Measurements from ENCODE around the gene RPL19.
"Not testable (repeated sequence)": the region's sequence is repeated elsewhere in the genome, so short reads cannot be mapped to it uniquely, and the experiment has no call there.

RPL19 gene

DNA sequence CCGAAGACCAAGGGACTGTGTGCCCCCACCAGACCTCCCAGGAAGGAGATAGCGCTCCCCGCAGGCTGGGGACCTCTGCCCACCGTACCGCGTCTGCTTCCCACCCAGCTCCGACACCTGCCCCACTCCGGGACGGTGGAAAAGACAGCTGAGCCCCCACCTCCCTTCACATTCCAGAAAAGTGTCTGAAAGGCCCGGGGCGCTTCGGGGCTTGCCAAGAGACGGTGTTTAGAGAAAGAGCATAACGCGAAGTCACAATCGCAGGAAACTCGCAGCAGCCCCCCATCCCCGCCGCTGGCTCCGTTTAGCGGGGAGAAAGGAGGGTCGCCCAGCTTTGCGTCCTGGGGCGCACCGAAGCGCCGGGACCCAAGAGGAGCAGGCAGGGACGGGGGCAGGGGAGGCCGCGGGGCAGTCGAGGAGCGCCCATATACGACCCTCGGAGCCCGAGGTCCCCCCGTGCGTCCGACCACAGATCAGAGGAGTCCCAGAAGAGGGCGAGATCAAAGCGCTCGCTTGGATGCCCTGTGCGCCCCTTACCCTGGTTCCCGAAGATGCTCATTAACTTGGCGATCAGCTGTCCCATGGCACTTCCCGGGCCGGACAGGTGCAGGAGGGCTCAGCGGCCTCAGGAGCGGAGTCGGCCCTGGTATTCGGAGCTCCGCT lies 34.8 kb upstream of the RPL19 start:
- Histone ChIP-seq H3K9ac (ENCODE audit: low read depth, low read length) (peak overlapping the region; percentile 57; the same call in 1 of the 2 replicates), H3K9me3 (ENCODE audit: insufficient read depth, low read depth, low read length) (no peaks in the 10 kb centered on the region), H3K27ac (ENCODE audit: low read length) (no peak overlapping the region)

DNA sequence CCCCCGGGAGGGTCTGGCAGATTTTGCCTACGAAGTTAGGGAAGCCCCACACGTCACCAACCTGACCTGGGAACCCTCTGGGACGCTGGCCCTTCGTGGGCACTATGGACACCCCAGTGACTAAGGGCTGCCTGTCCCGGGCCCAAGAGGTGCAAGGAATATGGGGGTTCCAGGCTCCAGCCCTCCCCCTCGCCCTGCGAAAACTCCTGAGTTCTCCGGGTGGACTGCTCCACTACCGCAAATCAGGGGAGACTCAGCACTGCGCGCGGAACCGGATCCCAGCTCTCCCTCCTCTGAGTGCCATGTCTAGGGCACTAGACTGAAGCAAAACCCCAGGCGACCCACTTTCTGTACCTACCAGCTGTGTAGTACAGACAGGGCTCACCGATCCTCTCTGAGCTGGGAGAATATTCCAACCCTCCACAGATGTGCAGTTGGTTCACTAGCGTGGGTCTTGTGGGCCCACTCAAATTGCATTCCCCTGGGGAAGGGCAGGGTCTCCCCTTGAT lies 34.2 kb upstream of the RPL19 start, which contains the start of gene ARL5C:
TSS of gene ARL5C (minus strand) at position 321 of the 509 bp plus-strand sequence. CDS start 401 bp downstream, outside the sequence.
- peak within 1 kb of the TSS; percentile 93 for H3K4me3 ChIP-seq (ENCODE audit: low read length)
- H3K9ac ChIP-seq (ENCODE audit: low read depth, low read length) = peak within 1 kb of the TSS; percentile 57; the same call in 1 of the 2 replicates
- H3K27me3 ChIP-seq (ENCODE audit: insufficient read depth, low read length) = peaks cover 41% of the 10 kb centered on the region
- no peaks in the 10 kb centered on the region for H3K9me3 ChIP-seq (ENCODE audit: insufficient read depth, low read depth, low read length)
- H3K36me3 ChIP-seq (ENCODE audit: insufficient read depth, low read depth, low read length) = no peaks in the 10 kb centered on the region
- H3K4me1 ChIP-seq (ENCODE audit: insufficient read depth, low read length) = no peaks in the 10 kb centered on the region
- no peak within 1 kb of the TSS for H3K27ac ChIP-seq (ENCODE audit: low read length)

More for the DNA sequence above, 34.8 kb upstream of the RPL19 start:
- Histone ChIP-seq H3K4me1 (ENCODE audit: insufficient read depth, low read length) (no peaks in the 10 kb centered on the region), H3K4me3 (ENCODE audit: low read length) (peak overlapping the region; percentile 93), H3K27me3 (ENCODE audit: insufficient read depth, low read length) (peaks cover 41% of the 10 kb centered on the region), H3K36me3 (ENCODE audit: insufficient read depth, low read depth, low read length) (no peaks in the 10 kb centered on the region)

DNA sequence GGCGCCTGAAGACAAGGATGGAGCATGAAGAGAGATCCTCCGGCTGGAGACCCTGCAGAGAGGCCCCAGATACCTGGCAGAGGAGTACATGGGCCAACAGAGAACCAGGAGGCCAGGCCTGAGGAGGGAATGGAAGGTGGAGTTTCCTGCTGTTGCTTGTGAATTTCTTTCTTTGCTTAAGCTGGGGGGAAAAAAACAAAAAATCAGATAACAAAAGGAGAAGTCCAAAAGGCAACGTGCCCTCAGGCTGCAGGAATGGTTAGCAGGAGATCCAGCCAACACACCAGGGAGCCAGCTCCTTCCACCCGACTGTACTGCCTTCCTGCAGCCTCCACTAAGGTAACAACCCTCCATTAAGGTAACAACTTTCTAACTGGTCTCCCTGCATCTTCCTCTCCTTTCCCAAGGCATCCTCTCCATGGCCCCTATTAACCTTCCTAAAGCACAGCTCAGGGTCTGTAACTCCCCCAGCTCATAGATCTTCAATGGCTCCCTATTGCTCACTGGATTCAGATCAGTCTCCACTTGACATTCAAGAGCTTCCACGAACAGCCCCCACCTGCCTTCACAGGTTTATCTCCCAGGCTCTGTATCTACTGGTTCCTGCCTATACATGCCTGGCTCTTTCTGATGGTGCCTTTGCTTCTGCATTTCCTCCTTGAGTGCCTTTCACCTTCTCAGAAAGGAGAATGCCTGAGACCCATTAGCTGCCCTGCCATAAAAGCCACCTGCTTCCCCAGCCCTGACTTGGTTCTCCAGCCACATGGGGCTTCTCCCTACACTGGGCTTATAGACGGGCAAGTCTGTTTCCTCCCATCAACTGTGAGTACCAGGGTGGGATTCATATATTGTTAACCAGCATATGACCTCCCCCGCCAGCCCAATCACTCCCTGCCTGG lies 33.4 kb upstream of the RPL19 start:
- H3K27me3 ChIP-seq (ENCODE audit: insufficient read depth, low read length) = peaks cover 41% of the 10 kb centered on the region
- H3K9me3 ChIP-seq (ENCODE audit: insufficient read depth, low read depth, low read length) = no peaks in the 10 kb centered on the region
- 0 out of 2 replicates have a peak overlapping the region, but pooled peaks have one; percentile 93 for H3K4me3 ChIP-seq (ENCODE audit: low read length)
- H3K27ac ChIP-seq (ENCODE audit: low read length) = no peak overlapping the region
- H3K4me1 ChIP-seq (ENCODE audit: insufficient read depth, low read length) = no peaks in the 10 kb centered on the region
- no peaks in the 10 kb centered on the region for H3K36me3 ChIP-seq (ENCODE audit: insufficient read depth, low read depth, low read length)
- H3K9ac ChIP-seq (ENCODE audit: low read depth, low read length) = no peak overlapping the region

DNA sequence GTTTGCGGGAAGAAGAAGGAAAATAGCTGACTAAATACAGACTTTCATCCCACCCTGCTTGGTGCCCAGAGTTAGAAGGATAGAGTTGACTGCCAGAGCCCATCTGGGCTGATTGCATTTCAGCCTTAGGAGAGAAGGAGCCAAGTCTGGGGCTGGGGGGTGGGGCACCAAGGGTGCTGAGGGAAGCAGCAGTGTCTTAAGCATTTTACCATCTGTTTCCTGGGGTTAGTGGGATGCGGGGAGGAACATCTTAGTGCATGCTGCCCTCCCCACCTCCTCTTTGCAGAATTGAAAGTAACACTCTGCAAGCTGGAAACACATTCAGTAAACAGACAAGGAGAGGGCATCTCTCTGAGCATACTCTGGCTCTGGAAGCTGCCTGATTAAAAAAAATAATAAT lies 32.6 kb upstream of the RPL19 start:
- peaks cover 41% of the 10 kb centered on the region for H3K27me3 ChIP-seq (ENCODE audit: insufficient read depth, low read length)
- H3K9me3 ChIP-seq (ENCODE audit: insufficient read depth, low read depth, low read length) = no peaks in the 10 kb centered on the region
- H3K36me3 ChIP-seq (ENCODE audit: insufficient read depth, low read depth, low read length) = no peaks in the 10 kb centered on the region
- H3K4me1 ChIP-seq (ENCODE audit: insufficient read depth, low read length) = no peaks in the 10 kb centered on the region
- no peak overlapping the region for H3K4me3 ChIP-seq (ENCODE audit: low read length)
- no peak overlapping the region for H3K27ac ChIP-seq (ENCODE audit: low read length)
- H3K9ac ChIP-seq (ENCODE audit: low read depth, low read length) = no peak overlapping the region

DNA sequence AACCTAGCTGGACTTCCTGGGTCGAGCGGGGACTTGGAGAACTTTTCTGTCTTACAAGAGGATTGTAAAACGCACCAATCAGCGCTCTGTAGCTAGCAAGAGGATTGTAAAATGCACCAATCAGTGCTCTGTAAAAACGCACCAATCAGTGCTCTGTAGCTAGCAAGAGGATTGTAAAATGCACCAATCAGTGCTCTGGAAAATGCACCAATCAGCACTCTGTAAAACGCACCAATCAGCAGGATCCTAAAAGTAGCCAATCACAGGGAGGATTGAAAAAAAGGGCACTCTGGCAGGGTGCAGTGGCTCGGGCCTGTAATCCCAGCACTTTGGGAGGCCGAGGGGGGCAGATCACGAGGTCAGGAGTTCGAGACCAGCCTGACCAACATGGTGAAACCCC lies 31.6 kb upstream of the RPL19 start:
- H3K27me3 ChIP-seq (ENCODE audit: insufficient read depth, low read length) = peaks cover 41% of the 10 kb centered on the region
- H3K36me3 ChIP-seq (ENCODE audit: insufficient read depth, low read depth, low read length); H3K9ac ChIP-seq (ENCODE audit: low read depth, low read length); H3K4me3 ChIP-seq (ENCODE audit: low read length); H3K27ac ChIP-seq (ENCODE audit: low read length); H3K9me3 ChIP-seq (ENCODE audit: insufficient read depth, low read depth, low read length); H3K4me1 ChIP-seq (ENCODE audit: insufficient read depth, low read length): not testable (repeated sequence)

DNA sequence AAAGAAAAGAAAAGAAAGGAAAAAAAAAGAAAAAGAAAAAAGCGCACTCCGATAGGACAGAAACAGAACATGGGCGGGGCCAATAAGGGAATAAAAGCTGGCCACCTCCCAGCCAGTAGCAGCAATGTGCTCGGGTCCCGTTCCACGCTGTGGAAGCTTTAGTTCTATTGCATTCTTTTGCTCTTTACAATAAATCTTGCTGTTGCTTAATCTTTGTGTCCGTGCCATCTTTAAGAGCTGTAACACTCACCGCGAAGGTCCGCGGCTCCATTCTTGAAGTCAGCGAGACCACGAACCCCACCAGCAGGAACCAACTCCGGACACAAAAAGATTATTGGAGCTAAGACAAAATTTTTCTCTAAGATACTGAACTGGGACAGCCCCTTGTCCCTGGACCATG lies 31.0 kb upstream of the RPL19 start:
- no peak overlapping the region for H3K4me3 ChIP-seq (ENCODE audit: low read length)
- H3K4me1 ChIP-seq (ENCODE audit: insufficient read depth, low read length) = no peaks in the 10 kb centered on the region

DNA sequence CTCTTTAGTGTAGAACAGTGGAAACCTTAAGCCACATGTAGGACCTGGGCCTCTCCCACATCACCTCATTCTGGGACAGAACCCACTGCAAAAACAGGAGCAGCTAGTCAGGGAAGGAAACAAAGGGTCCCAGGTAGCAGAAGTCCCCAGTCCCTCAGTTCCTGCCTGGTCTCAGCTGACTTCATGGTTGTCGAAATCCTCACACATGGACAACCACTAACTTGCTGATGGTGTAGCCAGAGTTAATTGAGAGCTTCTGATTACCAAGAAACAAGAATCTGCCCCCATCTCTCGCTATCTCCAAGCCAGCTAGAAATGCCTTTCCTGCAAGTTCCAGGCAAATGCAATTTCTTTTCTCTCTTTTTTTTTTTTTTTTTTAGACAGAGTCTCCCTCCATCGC lies 30.6 kb upstream of the RPL19 start:
- Histone ChIP-seq H3K27me3 (ENCODE audit: insufficient read depth, low read length) (peaks cover 36% of the 10 kb centered on the region), H3K4me3 (ENCODE audit: low read length) (no peak overlapping the region), H3K36me3 (ENCODE audit: insufficient read depth, low read depth, low read length) (no peaks in the 10 kb centered on the region), H3K9me3 (ENCODE audit: insufficient read depth, low read depth, low read length) (no peaks in the 10 kb centered on the region), H3K27ac (ENCODE audit: low read length) (no peak overlapping the region), H3K9ac (ENCODE audit: low read depth, low read length) (no peak overlapping the region), H3K4me1 (ENCODE audit: insufficient read depth, low read length) (no peaks in the 10 kb centered on the region)

More for the DNA sequence above, 31.0 kb upstream of the RPL19 start:
- Histone ChIP-seq H3K9me3 (ENCODE audit: insufficient read depth, low read depth, low read length) (no peaks in the 10 kb centered on the region), H3K27ac (ENCODE audit: low read length) (no peak overlapping the region), H3K36me3 (ENCODE audit: insufficient read depth, low read depth, low read length) (no peaks in the 10 kb centered on the region), H3K27me3 (ENCODE audit: insufficient read depth, low read length) (peaks cover 40% of the 10 kb centered on the region), H3K9ac (ENCODE audit: low read depth, low read length) (no peak overlapping the region)

DNA sequence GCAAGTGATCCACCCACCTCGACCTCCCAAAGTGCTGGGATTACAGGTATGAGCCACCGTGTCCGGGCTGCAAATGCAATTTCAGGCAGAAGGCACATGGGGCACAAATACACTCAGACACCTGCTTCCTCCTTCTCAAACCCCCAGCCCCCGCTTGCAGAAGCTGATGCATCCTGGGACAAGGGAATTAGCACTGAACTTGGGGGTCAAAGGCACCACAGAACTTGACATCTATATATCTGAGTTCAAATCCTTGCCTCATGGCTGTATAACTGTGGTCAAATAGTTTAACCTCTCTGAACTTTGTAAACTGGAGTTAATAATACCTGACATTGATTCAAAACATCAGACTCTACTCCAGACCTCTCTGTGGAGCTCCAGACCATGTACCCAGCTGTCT lies 30.0 kb upstream of the RPL19 start:
- no peaks in the 10 kb centered on the region for H3K36me3 ChIP-seq (ENCODE audit: insufficient read depth, low read depth, low read length)
- no peak overlapping the region for H3K27ac ChIP-seq (ENCODE audit: low read length)
- H3K9ac ChIP-seq (ENCODE audit: low read depth, low read length) = no peak overlapping the region
- H3K4me3 ChIP-seq (ENCODE audit: low read length) = no peak overlapping the region
- peaks cover 30% of the 10 kb centered on the region for H3K27me3 ChIP-seq (ENCODE audit: insufficient read depth, low read length)
- H3K4me1 ChIP-seq (ENCODE audit: insufficient read depth, low read length) = no peaks in the 10 kb centered on the region
- H3K9me3 ChIP-seq (ENCODE audit: insufficient read depth, low read depth, low read length) = no peaks in the 10 kb centered on the region

DNA sequence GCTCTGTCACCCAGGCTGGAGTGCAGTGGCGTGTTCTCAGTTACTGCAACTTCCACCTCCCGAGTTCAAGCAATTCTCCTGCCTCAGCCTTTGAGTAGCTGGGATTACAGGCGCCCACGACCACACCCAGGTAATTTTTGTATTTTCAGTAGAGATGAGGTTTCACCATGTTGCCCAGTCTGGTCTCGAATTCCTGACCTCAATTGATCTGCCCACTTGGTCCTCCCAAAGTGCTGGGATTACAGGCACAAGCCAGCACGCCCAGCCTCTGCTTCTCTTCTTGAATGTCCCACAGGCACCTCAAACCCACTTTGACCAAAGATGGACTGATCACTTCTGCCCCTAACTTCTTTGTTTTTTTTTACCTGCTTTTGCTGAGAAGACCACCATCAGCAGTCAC lies 29.5 kb upstream of the RPL19 start:
- Histone ChIP-seq H3K9me3 (ENCODE audit: insufficient read depth, low read depth, low read length) (no peaks in the 10 kb centered on the region), H3K27ac (ENCODE audit: low read length) (no peak overlapping the region), H3K36me3 (ENCODE audit: insufficient read depth, low read depth, low read length) (no peaks in the 10 kb centered on the region), H3K9ac (ENCODE audit: low read depth, low read length) (no peak overlapping the region), H3K4me1 (ENCODE audit: insufficient read depth, low read length) (no peaks in the 10 kb centered on the region), H3K4me3 (ENCODE audit: low read length) (no peak overlapping the region), H3K27me3 (ENCODE audit: insufficient read depth, low read length) (peaks cover 25% of the 10 kb centered on the region)

DNA sequence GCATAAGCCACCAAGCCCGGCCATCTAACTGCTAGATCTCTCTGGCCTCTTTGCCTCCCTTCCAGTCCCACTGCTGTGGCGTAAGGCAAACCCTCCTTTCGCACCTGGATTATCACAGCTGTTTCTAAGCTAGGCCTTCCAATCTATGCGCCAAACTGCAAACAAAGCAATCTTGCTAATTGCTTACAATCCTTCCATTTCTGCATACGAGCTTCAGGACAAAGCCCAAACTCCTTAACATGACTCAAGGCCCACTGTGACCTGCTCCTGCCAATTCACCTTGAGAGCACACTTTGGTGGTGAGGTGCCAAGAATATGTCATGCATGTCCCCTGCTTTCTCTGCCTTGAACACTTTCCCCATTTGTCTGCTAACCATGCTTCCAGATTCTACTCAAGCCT lies 28.1 kb upstream of the RPL19 start:
- Histone ChIP-seq H3K9me3 (ENCODE audit: insufficient read depth, low read depth, low read length) (no peaks in the 10 kb centered on the region), H3K36me3 (ENCODE audit: insufficient read depth, low read depth, low read length) (peaks cover 10% of the 10 kb centered on the region), H3K27ac (ENCODE audit: low read length) (no peak overlapping the region), H3K9ac (ENCODE audit: low read depth, low read length) (no peak overlapping the region), H3K4me1 (ENCODE audit: insufficient read depth, low read length) (no peaks in the 10 kb centered on the region), H3K27me3 (ENCODE audit: insufficient read depth, low read length) (peaks cover 12% of the 10 kb centered on the region), H3K4me3 (ENCODE audit: low read length) (no peak overlapping the region)

DNA sequence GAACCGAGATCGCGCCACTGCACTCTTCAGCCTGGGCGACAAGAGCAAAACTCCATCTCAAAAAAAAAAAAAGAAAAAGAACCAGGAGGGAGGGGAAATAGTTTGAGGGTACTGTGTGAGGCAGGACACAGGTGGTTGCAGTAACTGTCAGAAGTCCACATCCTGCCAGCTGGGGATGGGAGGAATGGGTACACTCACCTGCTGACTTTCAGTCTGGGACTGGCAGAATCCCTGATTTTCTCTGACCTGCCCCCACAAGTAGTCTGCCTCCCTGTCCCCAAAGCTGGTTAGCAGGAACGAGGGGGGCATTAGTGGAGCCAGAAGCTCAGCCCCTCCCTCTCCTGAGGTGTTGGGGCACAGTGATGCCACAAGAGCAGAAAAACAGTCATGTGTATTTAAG lies 27.0 kb upstream of the RPL19 start:
- peaks cover 18% of the 10 kb centered on the region for H3K36me3 ChIP-seq (ENCODE audit: insufficient read depth, low read depth, low read length)
- no peaks in the 10 kb centered on the region; the same call in 1 of the 2 replicates for H3K4me1 ChIP-seq (ENCODE audit: insufficient read depth, low read length)
- H3K9ac ChIP-seq (ENCODE audit: low read depth, low read length) = no peak overlapping the region
- peaks cover 5% of the 10 kb centered on the region; the same call in 1 of the 2 replicates for H3K27me3 ChIP-seq (ENCODE audit: insufficient read depth, low read length)
- no peaks in the 10 kb centered on the region for H3K9me3 ChIP-seq (ENCODE audit: insufficient read depth, low read depth, low read length)
- no peak overlapping the region for H3K27ac ChIP-seq (ENCODE audit: low read length)
- no peak overlapping the region for H3K4me3 ChIP-seq (ENCODE audit: low read length)
